Esophagus squamous epithelium (tissue), 4 donors: ENCODE results near the gene CSMD2.

Source experiments
- POLR2A ChIP-seq, 4 donors: fragments of 450-650 bp; IDR thresholded peaks; one replicate each; pipeline ENCODE4 v1.6.1; 2017; ENCODE audit warnings: antibody characterized with exemption in 4 of 4, mild to moderate bottlenecking in 4 of 4, moderate library complexity in 3 of 4
- TF ChIP-seq, protein P1 (sequence below), 6 experiments: fragments of 450-650 bp in 4 of 6; fragments of 200-600 bp in 2 of 6; sonication (generic) in 2 of 6; IDR thresholded peaks; one replicate each; pipeline ENCODE4 v1.5.1; 2016 to 2019; ENCODE audit warnings: antibody characterized with exemption in 6 of 6, mild to moderate bottlenecking in 4 of 6, moderate library complexity in 4 of 6

DNA sequence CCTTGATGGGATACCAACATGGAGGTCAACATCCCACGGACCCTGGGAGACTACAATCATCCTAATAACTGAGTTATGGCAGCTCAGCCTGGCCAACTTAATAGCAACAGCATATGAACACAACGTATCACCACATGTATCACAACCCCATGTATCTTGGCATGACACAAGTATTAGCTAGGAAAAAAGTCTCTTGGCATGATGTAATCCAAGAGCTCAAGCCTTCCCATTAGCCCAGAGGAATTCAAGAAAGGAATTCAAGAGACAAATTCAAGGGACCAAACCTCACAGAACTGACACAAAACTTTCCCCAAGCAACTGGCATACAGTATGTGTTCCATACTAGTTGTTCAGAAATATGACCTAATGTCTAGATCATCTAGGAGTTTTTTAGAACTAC lies 402.1 kb downstream of the CSMD2 start:
- no peak for TF ChIP-seq POLR2A (IDR thresholded peaks at IDR 0.05)
- TF ChIP-seq, protein P1, sequence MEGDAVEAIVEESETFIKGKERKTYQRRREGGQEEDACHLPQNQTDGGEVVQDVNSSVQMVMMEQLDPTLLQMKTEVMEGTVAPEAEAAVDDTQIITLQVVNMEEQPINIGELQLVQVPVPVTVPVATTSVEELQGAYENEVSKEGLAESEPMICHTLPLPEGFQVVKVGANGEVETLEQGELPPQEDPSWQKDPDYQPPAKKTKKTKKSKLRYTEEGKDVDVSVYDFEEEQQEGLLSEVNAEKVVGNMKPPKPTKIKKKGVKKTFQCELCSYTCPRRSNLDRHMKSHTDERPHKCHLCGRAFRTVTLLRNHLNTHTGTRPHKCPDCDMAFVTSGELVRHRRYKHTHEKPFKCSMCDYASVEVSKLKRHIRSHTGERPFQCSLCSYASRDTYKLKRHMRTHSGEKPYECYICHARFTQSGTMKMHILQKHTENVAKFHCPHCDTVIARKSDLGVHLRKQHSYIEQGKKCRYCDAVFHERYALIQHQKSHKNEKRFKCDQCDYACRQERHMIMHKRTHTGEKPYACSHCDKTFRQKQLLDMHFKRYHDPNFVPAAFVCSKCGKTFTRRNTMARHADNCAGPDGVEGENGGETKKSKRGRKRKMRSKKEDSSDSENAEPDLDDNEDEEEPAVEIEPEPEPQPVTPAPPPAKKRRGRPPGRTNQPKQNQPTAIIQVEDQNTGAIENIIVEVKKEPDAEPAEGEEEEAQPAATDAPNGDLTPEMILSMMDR (IDR thresholded peaks at IDR 0.05) = no peak
